Thyroid gland (tissue), 4 donors: ENCODE data around the gene HERC6. TPM values are rescaled to one million over a fixed set of nuclear protein-coding genes. Genes with fewer than 3 reads are reported as not detected.
"Not testable (repeated sequence)": the region's sequence is repeated elsewhere in the genome, so short reads cannot be mapped to it uniquely, and the experiment has no call there.

Source experiments
- DNase-seq, 2 donors: peaks; one replicate each; pipeline ENCODE4 v3.0.0-alpha.2; 2019
- H3K27ac ChIP-seq, 3 donors: fragments of 200-600 bp; sonication (generic); 1 replicate in 2 of 3; 2 replicates in 1 of 3; pipeline ENCODE4 v1.5.1; 2016 to 2019; ENCODE audit warnings: mild to moderate bottlenecking in 1 of 3, moderate library complexity in 1 of 3
- H3K27me3 ChIP-seq: fragments of 200-600 bp; sonication (generic); one replicate; pipeline ENCODE4 v1.5.1; 2019
- H3K36me3 ChIP-seq, 2 donors: fragments of 200-600 bp; sonication (generic); one replicate each; pipeline ENCODE4 v1.5.1; 2016 to 2019
- H3K4me1 ChIP-seq, 2 donors: fragments of 200-600 bp; sonication (generic); one replicate each; pipeline ENCODE4 v1.5.1; 2017 to 2019
- H3K4me3 ChIP-seq, 3 donors: fragments of 200-600 bp; sonication (generic); replicated peaks in 1 of 3; 1 replicate in 2 of 3; 2 replicates in 1 of 3; pipeline ENCODE4 v1.5.1; 2016; ENCODE audit warnings: mild to moderate bottlenecking in 1 of 3
- H3K9me3 ChIP-seq: fragments of 200-600 bp; sonication (generic); one replicate; pipeline ENCODE4 v1.5.1; 2017
- POLR2A ChIP-seq, 2 donors: fragments of 450-650 bp; IDR thresholded peaks; one replicate each; pipeline ENCODE4 v1.6.1; 2017; ENCODE audit warnings: antibody characterized with exemption in 2 of 2, mild to moderate bottlenecking in 2 of 2, moderate library complexity in 1 of 2
- WGBS, 2 donors: methylation state at CpG; one replicate each; pipeline ENCODE4 v1.1.5; 2017; 5-methylcytosine and 5-hydroxymethylcytosine counted together
- intact Hi-C: fragments of 100-400 bp; cut with DNase I; formaldehyde crosslinking; loops from one replicate; pipeline ENCODE4 v1.15.1; 2023
- total RNA-seq, 4 donors: library from RNA; depleted of rRNA; stranded (reverse); fragments of >200 nt; gene quantifications; one replicate each; pipeline ENCODE4 v1.2.3, GENCODE V29; 2016
- TF ChIP-seq, protein P1 (sequence below), 6 experiments: fragments of 200-600 bp in 3 of 6; fragments of 450-650 bp in 3 of 6; sonication (generic) in 3 of 6; IDR thresholded peaks; one replicate each; pipeline ENCODE4 v1.5.1; 2016 to 2019; ENCODE audit warnings: antibody characterized with exemption in 6 of 6, mild to moderate bottlenecking in 2 of 6, inconsistent platforms in 1 of 6, moderate library complexity in 1 of 6

HERC6 gene
- total RNA-seq, 4 donors from 2014 or later, result 6.7 to 14.0 (median 9.6) TPM

DNA sequence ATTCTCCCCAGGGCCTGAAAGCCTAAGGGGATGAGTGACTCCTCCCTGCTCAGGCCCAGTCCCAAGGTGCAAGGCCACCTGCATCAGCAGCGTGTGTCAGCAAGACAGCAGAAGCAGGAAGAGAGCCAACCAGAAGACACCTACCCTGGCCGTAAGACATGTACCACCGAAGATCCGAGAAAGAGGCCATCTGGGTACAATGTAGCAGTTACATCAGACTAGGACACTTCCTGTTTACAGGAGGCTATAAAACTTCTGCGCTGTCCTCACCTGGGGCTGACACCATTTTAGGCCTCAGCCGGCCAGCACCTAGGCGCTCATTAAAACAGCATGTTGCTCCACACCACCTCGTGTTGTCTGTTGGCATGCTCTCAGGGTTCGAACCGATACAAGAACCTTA lies 19.1 kb upstream of the HERC6 start:
- Histone ChIP-seq H3K9me3 (no peaks in the 10 kb centered on the region), H3K4me3 (no peak overlapping the region), H3K27ac (no peak overlapping the region), H3K4me1 (no peaks in the 10 kb centered on the region), H3K36me3 (no peaks in the 10 kb centered on the region), H3K27me3 (no peaks in the 10 kb centered on the region)
- WGBS, 2 donors, result 96 to 98% methylated on average over 10 of the region's 10 CpGs
- DNase-seq, result no peak
- TF ChIP-seq POLR2A (IDR thresholded peaks at IDR 0.05), result no peak
- TF ChIP-seq, protein P1, sequence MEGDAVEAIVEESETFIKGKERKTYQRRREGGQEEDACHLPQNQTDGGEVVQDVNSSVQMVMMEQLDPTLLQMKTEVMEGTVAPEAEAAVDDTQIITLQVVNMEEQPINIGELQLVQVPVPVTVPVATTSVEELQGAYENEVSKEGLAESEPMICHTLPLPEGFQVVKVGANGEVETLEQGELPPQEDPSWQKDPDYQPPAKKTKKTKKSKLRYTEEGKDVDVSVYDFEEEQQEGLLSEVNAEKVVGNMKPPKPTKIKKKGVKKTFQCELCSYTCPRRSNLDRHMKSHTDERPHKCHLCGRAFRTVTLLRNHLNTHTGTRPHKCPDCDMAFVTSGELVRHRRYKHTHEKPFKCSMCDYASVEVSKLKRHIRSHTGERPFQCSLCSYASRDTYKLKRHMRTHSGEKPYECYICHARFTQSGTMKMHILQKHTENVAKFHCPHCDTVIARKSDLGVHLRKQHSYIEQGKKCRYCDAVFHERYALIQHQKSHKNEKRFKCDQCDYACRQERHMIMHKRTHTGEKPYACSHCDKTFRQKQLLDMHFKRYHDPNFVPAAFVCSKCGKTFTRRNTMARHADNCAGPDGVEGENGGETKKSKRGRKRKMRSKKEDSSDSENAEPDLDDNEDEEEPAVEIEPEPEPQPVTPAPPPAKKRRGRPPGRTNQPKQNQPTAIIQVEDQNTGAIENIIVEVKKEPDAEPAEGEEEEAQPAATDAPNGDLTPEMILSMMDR (IDR thresholded peaks at IDR 0.05), result no peak
- intact Hi-C loops, result no loop called here

DNA sequence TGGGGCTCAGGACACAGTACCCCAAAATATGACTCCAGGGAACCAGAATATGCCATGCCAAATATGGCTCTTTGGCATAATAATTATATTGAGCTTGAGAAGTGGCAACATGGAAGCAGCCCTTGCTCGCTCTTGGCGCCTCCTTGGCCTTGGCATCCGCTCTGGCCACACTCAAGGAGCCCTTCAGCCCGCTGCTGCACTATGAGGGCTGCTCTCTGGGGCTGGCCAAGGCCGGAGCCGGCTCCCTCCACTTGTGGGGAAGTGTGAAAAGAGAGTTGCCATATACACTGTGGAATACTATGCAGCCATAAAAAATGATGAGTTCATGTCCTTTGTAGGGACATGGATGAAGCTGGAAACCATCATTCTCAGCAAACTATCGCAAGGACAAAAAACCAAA lies 18.4 kb upstream of the HERC6 start:
- H3K27ac ChIP-seq, result no peak overlapping the region
- no peak overlapping the region for H3K4me3 ChIP-seq
- TF ChIP-seq, protein P1 (IDR thresholded peaks at IDR 0.05), result no peak
- no peak for TF ChIP-seq POLR2A (IDR thresholded peaks at IDR 0.05)
- no peaks in the 10 kb centered on the region for H3K9me3 ChIP-seq
- intact Hi-C loops, result no loop called here
- no peaks in the 10 kb centered on the region for H3K4me1 ChIP-seq
- WGBS, 2 donors, result 92 to 97% methylated on average over 7 of the region's 7 CpGs
- no peaks in the 10 kb centered on the region for H3K27me3 ChIP-seq
- no peaks in the 10 kb centered on the region for H3K36me3 ChIP-seq
- no peak for DNase-seq

- DNase-seq, result no peak
- Histone ChIP-seq H3K4me3 (no peak overlapping the region), H3K9me3 (no peaks in the 10 kb centered on the region), H3K27ac (no peak overlapping the region), H3K36me3 (no peaks in the 10 kb centered on the region), H3K4me1 (no peaks in the 10 kb centered on the region), H3K27me3 (no peaks in the 10 kb centered on the region)
- intact Hi-C loops, result no loop called here
- WGBS, 2 donors, result 95 to 97% methylated on average over 16 of the region's 16 CpGs
- no peak for TF ChIP-seq POLR2A (IDR thresholded peaks at IDR 0.05)
- TF ChIP-seq, protein P1 (IDR thresholded peaks at IDR 0.05), result no peak
These were observed 17.9 kb upstream of the HERC6 start for GRCh38 chr4:88360791-88361190.

GRCh38 chr4:88361217-88361773 lies 17.4 kb upstream of the HERC6 start:
- WGBS, 2 donors, result 67 to 69% methylated on average over 18 of the region's 18 CpGs
- DNase-seq, result peak; percentile 41 to 43
- H3K36me3 ChIP-seq, H3K4me1 ChIP-seq, H3K4me3 ChIP-seq, intact Hi-C loops, H3K9me3 ChIP-seq, H3K27me3 ChIP-seq, H3K27ac ChIP-seq: not testable (repeated sequence)

DNA sequence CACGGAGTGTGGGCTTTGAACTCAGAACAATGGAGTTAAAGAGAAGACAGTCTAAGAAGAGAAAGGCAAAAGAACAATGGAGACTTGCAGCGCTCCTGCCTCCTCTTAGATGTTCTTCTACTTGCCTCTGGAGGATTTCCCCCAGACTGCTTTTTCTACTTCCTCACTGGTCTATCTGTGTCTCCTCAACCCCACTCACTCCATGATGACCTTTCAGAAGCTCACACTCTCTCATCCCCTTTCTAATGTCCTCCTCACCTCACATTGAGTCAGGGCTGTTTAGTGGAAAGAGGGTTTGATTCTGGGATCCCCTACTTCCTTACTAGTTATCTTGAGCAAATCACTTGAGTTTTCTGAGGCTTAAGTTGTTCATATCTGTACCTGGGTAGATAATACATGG lies 12.2 kb upstream of the HERC6 start:
- intact Hi-C loops, result loop anchor here (5.0 kb wide), 1 partner anchor 149 kb away; no protein-coding TSS in a partner anchor
- no peaks in the 10 kb centered on the region for H3K4me1 ChIP-seq
- TF ChIP-seq, protein P1 (IDR thresholded peaks at IDR 0.05), result no peak
- TF ChIP-seq POLR2A (IDR thresholded peaks at IDR 0.05), result no peak
- no peak overlapping the region for H3K4me3 ChIP-seq
- no peak for DNase-seq
- H3K36me3 ChIP-seq, result no peaks in the 10 kb centered on the region
- no peaks in the 10 kb centered on the region for H3K27me3 ChIP-seq
- no peak overlapping the region for H3K27ac ChIP-seq
- H3K9me3 ChIP-seq, result no peaks in the 10 kb centered on the region
- WGBS, 2 donors, result 85 to 92% methylated on average over 2 of the region's 2 CpGs
